Measurements from ENCODE around the gene FANCC. TPM values are rescaled to one million over a fixed set of nuclear protein-coding genes. Genes with fewer than 3 reads are reported as not detected.

Gene FANCC
- total RNA-seq, 1 experiment from 2014 or later: 19.4 TPM

- H3K4me2 ChIP-seq (ENCODE audit: low read length): peak overlapping the region; percentile 20; the same call in 1 of the 2 replicates
- no peaks in the 10 kb centered on the region for H3K9me2 ChIP-seq (ENCODE audit: insufficient read depth)
- ChIA-PET POLR2A (no interaction called here), CTCF (no interaction called here), RAD21 (ENCODE audit: low non-redundant PET in 1 of 2, low total read pairs in 2 of 2, uncharacterized antibody in 2 of 2, unreplicated experiment in 2 of 2) (no interaction called here)
- 0 out of 2 replicates have a peak, but pooled peaks cover 6% of the 10 kb centered on the region for H4K20me1 ChIP-seq (ENCODE audit: insufficient read depth)
- no peaks in the 10 kb centered on the region for H3K9me3 ChIP-seq (ENCODE audit: control insufficient read depth in 1 of 2, insufficient read depth in 1 of 2, low read depth in 1 of 2, low read length in 2 of 2)
- H3K79me2 ChIP-seq (ENCODE audit: insufficient read depth, low read length): peaks cover 43% of the 10 kb centered on the region
- DNase-seq (ENCODE audit: low read depth, low spot score) (no peak), ATAC-seq (no peak)
- no peak overlapping the region for H3K4me3 ChIP-seq (replicated peaks in 1 of 2; ENCODE audit: low read depth in 1 of 2, low read length in 2 of 2)
- intact Hi-C loops (cut with micrococcal nuclease): no loop called here
- peaks cover 0 to 8% of the 10 kb centered on the region in 2 experiments; a peak in 2 of 4 replicates for H3K4me1 ChIP-seq (ENCODE audit: control insufficient read depth in 1 of 2, insufficient read depth in 2 of 2, low read length in 2 of 2)
- no peaks in the 10 kb centered on the region for H3K27me3 ChIP-seq (ENCODE audit: insufficient read depth, low read length)
- no peak overlapping the region for H3K27ac ChIP-seq (ENCODE audit: low read depth, low read length)
- H3K9ac ChIP-seq (ENCODE audit: low read length): no peak overlapping the region
- no TSS peak for BruUV-seq (replicated peaks)
- H2AFZ ChIP-seq (ENCODE audit: low read depth, low read length, poor library complexity, severe bottlenecking): no peak overlapping the region
- TF ChIP-seq EZH2 (IDR thresholded peaks at IDR 0.05) (no peak), YY1 (IDR thresholded peaks at IDR 0.05; ENCODE audit: extremely low read depth, insufficient replicate concordance, low read depth, low read length) (no peak), SRF (IDR thresholded peaks at IDR 0.05; ENCODE audit: low read depth) (no peak)
- no peaks in the 10 kb centered on the region for H3K36me3 ChIP-seq (ENCODE audit: control insufficient read depth in 1 of 2, insufficient read depth in 2 of 2, low read length in 2 of 2)
Observed at GRCh38 chr9:95305770-95306492, 11.6 kb downstream of the FANCC start.

- no peaks in the 10 kb centered on the region for H3K9me2 ChIP-seq (ENCODE audit: insufficient read depth)
- no peak overlapping the region for H2AFZ ChIP-seq (ENCODE audit: low read depth, low read length, poor library complexity, severe bottlenecking)
- no peaks in the 10 kb centered on the region for H3K36me3 ChIP-seq (ENCODE audit: control insufficient read depth in 1 of 2, insufficient read depth in 2 of 2, low read length in 2 of 2)
- peaks cover 44% of the 10 kb centered on the region; the same call in 1 of the 2 replicates for H3K79me2 ChIP-seq (ENCODE audit: insufficient read depth, low read length)
- ChIA-PET POLR2A (no interaction called here), CTCF (no interaction called here), RAD21 (ENCODE audit: low non-redundant PET in 1 of 2, low total read pairs in 2 of 2, uncharacterized antibody in 2 of 2, unreplicated experiment in 2 of 2) (no interaction called here)
- intact Hi-C loops (cut with micrococcal nuclease): no loop called here
- no peak overlapping the region for H3K9ac ChIP-seq (ENCODE audit: low read length)
- DNase-seq (ENCODE audit: low read depth, low spot score): no peak
- H3K9me3 ChIP-seq (ENCODE audit: control insufficient read depth in 1 of 2, insufficient read depth in 1 of 2, low read depth in 1 of 2, low read length in 2 of 2): no peaks in the 10 kb centered on the region
- no peak overlapping the region for H3K4me3 ChIP-seq (replicated peaks in 1 of 2; ENCODE audit: low read depth in 1 of 2, low read length in 2 of 2)
- ATAC-seq: no peak
- H3K27me3 ChIP-seq (ENCODE audit: insufficient read depth, low read length): no peaks in the 10 kb centered on the region
- peaks cover 0 to 8% of the 10 kb centered on the region in 2 experiments; a peak in 2 of 4 replicates for H3K4me1 ChIP-seq (ENCODE audit: control insufficient read depth in 1 of 2, insufficient read depth in 2 of 2, low read length in 2 of 2)
- no peak overlapping the region for H3K27ac ChIP-seq (ENCODE audit: low read depth, low read length)
- H3K4me2 ChIP-seq (ENCODE audit: low read length): no peak overlapping the region
- BruUV-seq (replicated peaks): no TSS peak
- H4K20me1 ChIP-seq (ENCODE audit: insufficient read depth): 0 out of 2 replicates have a peak, but pooled peaks cover 6% of the 10 kb centered on the region
- no peak for TF ChIP-seq TCF7L2 (IDR thresholded peaks at IDR 0.05; ENCODE audit: borderline replicate concordance, extremely low read depth, insufficient read depth, insufficient read length)
- TF ChIP-seq FOSL1 (IDR thresholded peaks at IDR 0.05; ENCODE audit: low read depth): no peak
- no peak for TF ChIP-seq ZBTB33 (IDR thresholded peaks at IDR 0.05; ENCODE audit: extremely low read depth, insufficient replicate concordance, low read length)
- no peak for TF ChIP-seq CBX3 (IDR thresholded peaks at IDR 0.05; ENCODE audit: low read depth)
- no peak for TF ChIP-seq RAD21 (IDR thresholded peaks at IDR 0.05; ENCODE audit: low read depth)
- TF ChIP-seq ZFX (IDR thresholded peaks at IDR 0.05): no peak
- TF ChIP-seq MAX (IDR thresholded peaks at IDR 0.05): no peak
- TF ChIP-seq POLR2A (IDR thresholded peaks at IDR 0.05; ENCODE audit: borderline replicate concordance, extremely low read depth, insufficient read depth, insufficient read length): no peak
- TF ChIP-seq EZH2phosphoT487 (IDR thresholded peaks at IDR 0.05; ENCODE audit: borderline replicate concordance): no peak
- no peak for TF ChIP-seq POLR2AphosphoS5 (IDR thresholded peaks at IDR 0.05; ENCODE audit: low read depth, low read length)
- TF ChIP-seq SIN3A (IDR thresholded peaks at IDR 0.05; ENCODE audit: low read depth): no peak
- no peak for TF ChIP-seq CTCF (IDR thresholded peaks at IDR 0.05 in 2 of 3, conservative IDR thresholded peaks at IDR 0.05 in 1 of 3; ENCODE audit: borderline replicate concordance in 1 of 3, insufficient read depth in 1 of 3, low read depth in 2 of 3, low read length in 2 of 3)
- no peak for TF ChIP-seq EZH2 (IDR thresholded peaks at IDR 0.05)
- no peak for TF ChIP-seq ZNF274 (IDR thresholded peaks at IDR 0.05; ENCODE audit: low read depth, low read length)
- no peak for TF ChIP-seq SP1 (IDR thresholded peaks at IDR 0.05; ENCODE audit: low read depth)
Observed at GRCh38 chr9:95302479-95302878, 15.0 kb downstream of the FANCC start.
